CD14-positive monocyte (primary cell): Measurements from ENCODE around the gene CFAP157. TPM values are rescaled to one million over a fixed set of nuclear protein-coding genes. Genes with fewer than 3 reads are reported as not detected.

ENCODE experiments used
- DNase-seq, 3 donors: peaks; one replicate each; pipeline ENCODE4 v3.0.0-alpha.2; 2011 to 2022
- H2AFZ ChIP-seq: 2 replicates; pipeline ENCODE4 v1.6.0; 2012; ENCODE audit warnings: mild to moderate bottlenecking, low read depth, low read length, inconsistent platforms; ENCODE audit not compliant: insufficient read depth, poor library complexity, severe bottlenecking
- H3K27ac ChIP-seq, 2 donors: 1 replicate in 1 of 2; 2 replicates in 1 of 2; pipeline ENCODE4 v1.5.1; 2012 to 2013; ENCODE audit warnings: low read length in 2 of 2, control low read depth in 1 of 2, inconsistent platforms in 1 of 2, low read depth in 1 of 2, mild to moderate bottlenecking in 1 of 2
- H3K27me3 ChIP-seq, 2 donors: one replicate each; pipeline versions ENCODE4 v1.6.0 to v1.6.1; 2011 to 2013; ENCODE audit warnings: low read length in 2 of 2; ENCODE audit not compliant: control insufficient read depth in 2 of 2, insufficient read depth in 2 of 2
- H3K36me3 ChIP-seq, 2 donors: replicated peaks in 1 of 2; 1 replicate in 1 of 2; 2 replicates in 1 of 2; pipeline versions ENCODE4 v1.5.1 to v1.6.1; 2012 to 2013; ENCODE audit warnings: low read length in 2 of 2, control low read depth in 1 of 2, inconsistent platforms in 1 of 2, mild to moderate bottlenecking in 1 of 2; ENCODE audit not compliant: insufficient read depth in 2 of 2, control insufficient read depth in 1 of 2
- H3K4me1 ChIP-seq, 2 donors: 1 replicate in 1 of 2; 2 replicates in 1 of 2; pipeline versions ENCODE4 v1.5.1 to v1.6.1; 2012 to 2013; ENCODE audit warnings: low read length in 2 of 2, control low read depth in 1 of 2, inconsistent platforms in 1 of 2, mild to moderate bottlenecking in 1 of 2, moderate library complexity in 1 of 2; ENCODE audit not compliant: insufficient read depth in 2 of 2, control insufficient read depth in 1 of 2
- H3K4me2 ChIP-seq: replicated peaks from 2 replicates; pipeline ENCODE3; 2012; ENCODE audit warnings: low read length, moderate library complexity, mild to moderate bottlenecking; ENCODE audit not compliant: poor library complexity, severe bottlenecking; ENCODE audit errors: extremely low read depth
- H3K4me3 ChIP-seq, 3 experiments: fragments of 200-600 bp in 1 of 3; sonication (generic) in 1 of 3; replicated peaks in 1 of 3; 1 replicate in 2 of 3; 2 replicates in 1 of 3; pipeline ENCODE4 v1.5.1; 2011 to 2013; ENCODE audit warnings: low read length in 3 of 3, mild to moderate bottlenecking in 3 of 3, control low read depth in 2 of 3, low read depth in 2 of 3, inconsistent platforms in 1 of 3, moderate library complexity in 1 of 3
- H3K79me2 ChIP-seq: 2 replicates; pipeline ENCODE4 v1.6.0; 2012; ENCODE audit warnings: mild to moderate bottlenecking, control low read depth, inconsistent platforms, low read length, moderate library complexity; ENCODE audit not compliant: insufficient read depth
- H3K9ac ChIP-seq: 2 replicates; pipeline ENCODE4 v1.6.0; 2017; ENCODE audit warnings: low read length, mild to moderate bottlenecking; ENCODE audit not compliant: insufficient read depth, poor library complexity, severe bottlenecking
- H3K9me3 ChIP-seq, 2 donors: replicated peaks in 1 of 2; 1 replicate in 1 of 2; 2 replicates in 1 of 2; pipeline versions ENCODE4 v1.5.1 to v1.6.1; 2012 to 2013; ENCODE audit warnings: low read length in 2 of 2, control low read depth in 1 of 2; ENCODE audit not compliant: control insufficient read depth in 1 of 2, insufficient read depth in 1 of 2
- H4K20me1 ChIP-seq: 2 replicates; pipeline ENCODE4 v1.6.0; 2012; ENCODE audit warnings: mild to moderate bottlenecking, low read length, control low read depth, moderate library complexity; ENCODE audit not compliant: insufficient read depth
- H3K27ac Mint-ChIP-seq, 7 donors: one replicate each; pipeline ENCODE4 v1.8.0; 2020; ENCODE audit warnings: mild to moderate bottlenecking in 7 of 7, mixed read lengths in 7 of 7, moderate library complexity in 6 of 7, inconsistent platforms in 2 of 7
- H3K27me3 Mint-ChIP-seq, 3 donors: one replicate each; pipeline ENCODE4 v1.8.0; 2021 to 2022; ENCODE audit warnings: low read depth in 3 of 3, mild to moderate bottlenecking in 3 of 3, mixed read lengths in 3 of 3, moderate library complexity in 3 of 3, inconsistent platforms in 1 of 3
- H3K36me3 Mint-ChIP-seq, 2 donors: one replicate each; pipeline ENCODE4 v1.8.0; 2020; ENCODE audit warnings: mixed read lengths in 2 of 2, inconsistent platforms in 1 of 2, mild to moderate bottlenecking in 1 of 2
- H3K4me1 Mint-ChIP-seq: one replicate; pipeline ENCODE4 v1.8.0; 2020; ENCODE audit warnings: mild to moderate bottlenecking, mixed read lengths
- H3K4me3 Mint-ChIP-seq, 2 donors: one replicate each; pipeline ENCODE4 v1.8.0; 2020; ENCODE audit warnings: mild to moderate bottlenecking in 2 of 2, mixed read lengths in 2 of 2, moderate library complexity in 1 of 2
- H3K9me3 Mint-ChIP-seq, 7 donors: one replicate each; pipeline ENCODE4 v1.8.0; 2020 to 2022; ENCODE audit warnings: mixed read lengths in 7 of 7, mild to moderate bottlenecking in 6 of 7, moderate library complexity in 6 of 7, inconsistent platforms in 2 of 7
- WGBS: methylation state at CpG from one replicate; pipeline ENCODE4 v1.1.5; 2013; ENCODE audit warnings: missing lambda C conversion rate; ENCODE audit not compliant: insufficient coverage; 5-methylcytosine and 5-hydroxymethylcytosine counted together
- intact Hi-C, 2 donors: fragments of 100-400 bp; cut with micrococcal nuclease; formaldehyde crosslinking; loops; one replicate each; pipeline versions ENCODE4 v1.15.0 to v1.15.1; 2023
- polyA plus RNA-seq, 3 donors: library from polyadenylated mRNA; depleted of rRNA in 1 of 3; unstranded in 2 of 3; stranded (reverse) in 1 of 3; fragments of 300-500 nt in 2 of 3; fragments of >200 nt in 1 of 3; fragmentation: Illumina TruSeq in 2 of 3; gene quantifications; 1 replicate in 2 of 3; 2 replicates in 1 of 3; pipeline ENCODE4 v1.2.3, GENCODE V29; 2012 to 2021
- TF ChIP-seq, protein P1 (sequence below): fragments of 200-600 bp; IDR thresholded peaks from one replicate; pipeline ENCODE4 v1.8.0; 2022; ENCODE audit warnings: antibody characterized with exemption, mild to moderate bottlenecking

CFAP157 gene
- polyA plus RNA-seq, 3 donors = 0.06 to 0.09 TPM; not detected in 1

DNA sequence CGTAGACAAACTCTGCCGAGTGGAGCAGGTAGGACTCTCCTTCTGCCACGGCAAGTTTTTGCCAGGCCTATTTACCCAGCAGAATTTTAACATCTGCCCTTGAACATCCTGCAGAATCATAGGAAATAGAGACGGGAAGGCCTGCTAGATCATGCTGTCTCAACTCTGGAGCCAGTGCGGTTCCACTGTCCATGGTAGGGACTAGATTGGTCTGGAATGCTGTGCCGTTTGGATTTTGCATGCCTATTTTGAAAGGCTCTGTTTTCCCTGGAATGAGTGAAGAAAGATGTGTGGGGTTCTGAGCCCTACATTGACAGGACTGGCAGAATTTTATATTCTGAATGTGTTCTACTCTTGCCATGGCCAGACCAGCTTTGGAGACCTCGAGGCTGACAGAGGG, 33.6 kb upstream of the CFAP157 start:
- Histone ChIP-seq H3K9me3 (no peaks in the 10 kb centered on the region), H3K4me1 (no peaks in the 10 kb centered on the region), H3K36me3 (no peaks in the 10 kb centered on the region), H3K9ac (no peak overlapping the region), H3K4me2 (no peak overlapping the region), H3K4me3 (no peak overlapping the region), H3K79me2 (no peaks in the 10 kb centered on the region), H2AFZ (no peak overlapping the region), H3K27ac (no peak overlapping the region), H4K20me1 (no peaks in the 10 kb centered on the region), H3K27me3 (no peaks in the 10 kb centered on the region)
- Mint-ChIP-seq H3K4me1 (no peaks in the 10 kb centered on the region), H3K9me3 (no peaks in the 10 kb centered on the region), H3K27ac (no peak overlapping the region), H3K4me3 (no peak overlapping the region), H3K36me3 (no peaks in the 10 kb centered on the region), H3K27me3 (peaks cover 0 to 2% (median 1%) of the 10 kb centered on the region in 3 donors)
- 100% methylated on average over 1 of the region's 7 CpGs for WGBS
- no peak for DNase-seq
- intact Hi-C loops = no loop called here
- TF ChIP-seq, protein P1, sequence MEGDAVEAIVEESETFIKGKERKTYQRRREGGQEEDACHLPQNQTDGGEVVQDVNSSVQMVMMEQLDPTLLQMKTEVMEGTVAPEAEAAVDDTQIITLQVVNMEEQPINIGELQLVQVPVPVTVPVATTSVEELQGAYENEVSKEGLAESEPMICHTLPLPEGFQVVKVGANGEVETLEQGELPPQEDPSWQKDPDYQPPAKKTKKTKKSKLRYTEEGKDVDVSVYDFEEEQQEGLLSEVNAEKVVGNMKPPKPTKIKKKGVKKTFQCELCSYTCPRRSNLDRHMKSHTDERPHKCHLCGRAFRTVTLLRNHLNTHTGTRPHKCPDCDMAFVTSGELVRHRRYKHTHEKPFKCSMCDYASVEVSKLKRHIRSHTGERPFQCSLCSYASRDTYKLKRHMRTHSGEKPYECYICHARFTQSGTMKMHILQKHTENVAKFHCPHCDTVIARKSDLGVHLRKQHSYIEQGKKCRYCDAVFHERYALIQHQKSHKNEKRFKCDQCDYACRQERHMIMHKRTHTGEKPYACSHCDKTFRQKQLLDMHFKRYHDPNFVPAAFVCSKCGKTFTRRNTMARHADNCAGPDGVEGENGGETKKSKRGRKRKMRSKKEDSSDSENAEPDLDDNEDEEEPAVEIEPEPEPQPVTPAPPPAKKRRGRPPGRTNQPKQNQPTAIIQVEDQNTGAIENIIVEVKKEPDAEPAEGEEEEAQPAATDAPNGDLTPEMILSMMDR = no peak

DNA sequence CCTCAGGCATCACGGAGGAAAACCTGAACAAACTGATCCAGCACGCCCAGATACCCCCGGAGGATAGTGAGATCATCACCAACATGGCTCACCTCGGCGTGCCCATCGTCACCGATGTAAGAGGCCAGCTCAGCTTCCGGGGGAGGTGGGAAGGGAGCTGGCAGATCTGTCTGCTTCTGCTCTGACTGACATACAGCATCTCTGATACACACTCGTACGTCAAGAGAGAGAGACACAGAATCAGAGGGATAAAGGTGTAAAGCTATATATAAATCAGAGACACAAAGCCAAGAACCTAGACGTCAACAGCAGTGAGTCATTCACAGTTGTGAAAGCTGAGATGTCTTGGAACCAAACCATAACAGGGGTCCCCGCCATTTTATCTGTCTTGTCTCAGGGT, 30.1 kb upstream of the CFAP157 start:
- intact Hi-C loops = no loop called here
- Mint-ChIP-seq H3K9me3 (no peaks in the 10 kb centered on the region), H3K36me3 (no peaks in the 10 kb centered on the region), H3K4me1 (no peaks in the 10 kb centered on the region), H3K27ac (no peak overlapping the region), H3K4me3 (no peak overlapping the region), H3K27me3 (peaks cover 0 to 3% (median 0%) of the 10 kb centered on the region in 3 donors)
- H3K9ac ChIP-seq = no peak overlapping the region
- TF ChIP-seq, protein P1 = no peak
- H3K79me2 ChIP-seq = no peaks in the 10 kb centered on the region
- H3K4me1 ChIP-seq = no peaks in the 10 kb centered on the region
- no peak overlapping the region for H2AFZ ChIP-seq
- H3K36me3 ChIP-seq = no peaks in the 10 kb centered on the region
- no peaks in the 10 kb centered on the region for H3K27me3 ChIP-seq
- 100% methylated on average over 2 of the region's 12 CpGs for WGBS
- no peaks in the 10 kb centered on the region for H3K9me3 ChIP-seq
- H3K4me3 ChIP-seq = no peak overlapping the region
- no peak overlapping the region for H3K27ac ChIP-seq
- no peak for DNase-seq
- no peak overlapping the region for H3K4me2 ChIP-seq
- no peaks in the 10 kb centered on the region for H4K20me1 ChIP-seq
